Measurements from ENCODE around the gene DOCK3.

GRCh38 chr3:50840983-50841489 is 166.3 kb downstream of the DOCK3 start:
- TF ChIP-seq, protein P1, sequence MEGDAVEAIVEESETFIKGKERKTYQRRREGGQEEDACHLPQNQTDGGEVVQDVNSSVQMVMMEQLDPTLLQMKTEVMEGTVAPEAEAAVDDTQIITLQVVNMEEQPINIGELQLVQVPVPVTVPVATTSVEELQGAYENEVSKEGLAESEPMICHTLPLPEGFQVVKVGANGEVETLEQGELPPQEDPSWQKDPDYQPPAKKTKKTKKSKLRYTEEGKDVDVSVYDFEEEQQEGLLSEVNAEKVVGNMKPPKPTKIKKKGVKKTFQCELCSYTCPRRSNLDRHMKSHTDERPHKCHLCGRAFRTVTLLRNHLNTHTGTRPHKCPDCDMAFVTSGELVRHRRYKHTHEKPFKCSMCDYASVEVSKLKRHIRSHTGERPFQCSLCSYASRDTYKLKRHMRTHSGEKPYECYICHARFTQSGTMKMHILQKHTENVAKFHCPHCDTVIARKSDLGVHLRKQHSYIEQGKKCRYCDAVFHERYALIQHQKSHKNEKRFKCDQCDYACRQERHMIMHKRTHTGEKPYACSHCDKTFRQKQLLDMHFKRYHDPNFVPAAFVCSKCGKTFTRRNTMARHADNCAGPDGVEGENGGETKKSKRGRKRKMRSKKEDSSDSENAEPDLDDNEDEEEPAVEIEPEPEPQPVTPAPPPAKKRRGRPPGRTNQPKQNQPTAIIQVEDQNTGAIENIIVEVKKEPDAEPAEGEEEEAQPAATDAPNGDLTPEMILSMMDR (IDR thresholded peaks at IDR 0.05; ENCODE audit: low read length) = no peak
- TF ChIP-seq EZH2 (optimal IDR thresholded peaks at IDR 0.05; ENCODE audit: low read depth, low read length) (no peak), EZH2phosphoT487 (IDR thresholded peaks at IDR 0.05; ENCODE audit: low read length) (no peak)
